Central memory CD8-positive, alpha-beta T cell (primary cell): ENCODE results near the gene MAGI1.

Experiments used
- ATAC-seq: fragments of 150-1000 bp; cut with Tn5 transposase; replicated peaks from 2 replicates; pipeline ENCODE4 v1.10.0; 2022; ENCODE audit warnings: mild to moderate bottlenecking, moderate FRiP score, moderate number of reproducible peaks; ENCODE audit not compliant: poor library complexity, severe bottlenecking; ENCODE audit errors: extremely low read depth
- DNase-seq, 2 donors: peaks; one replicate each; pipeline ENCODE4 v3.0.0; 2021; ENCODE audit warnings: low spot score in 2 of 2
- H3K27ac Mint-ChIP-seq: one replicate; pipeline ENCODE4 v1.8.0; 2022; ENCODE audit warnings: low read depth, mild to moderate bottlenecking, moderate library complexity, mixed read lengths
- H3K27me3 Mint-ChIP-seq: one replicate; pipeline ENCODE4 v1.8.0; 2022; ENCODE audit warnings: mixed read lengths
- H3K36me3 Mint-ChIP-seq: one replicate; pipeline ENCODE4 v1.8.0; 2022; ENCODE audit warnings: mild to moderate bottlenecking, moderate library complexity, mixed read lengths; ENCODE audit not compliant: insufficient read depth
- H3K4me1 Mint-ChIP-seq: one replicate; pipeline ENCODE4 v1.8.0; 2022; ENCODE audit warnings: mixed read lengths
- H3K4me3 Mint-ChIP-seq: one replicate; pipeline ENCODE4 v1.8.0; 2022; ENCODE audit warnings: mild to moderate bottlenecking, moderate library complexity, mixed read lengths
- H3K9me3 Mint-ChIP-seq: one replicate; pipeline ENCODE4 v1.8.0; 2022; ENCODE audit warnings: mixed read lengths

The MAGI1 gene

DNA sequence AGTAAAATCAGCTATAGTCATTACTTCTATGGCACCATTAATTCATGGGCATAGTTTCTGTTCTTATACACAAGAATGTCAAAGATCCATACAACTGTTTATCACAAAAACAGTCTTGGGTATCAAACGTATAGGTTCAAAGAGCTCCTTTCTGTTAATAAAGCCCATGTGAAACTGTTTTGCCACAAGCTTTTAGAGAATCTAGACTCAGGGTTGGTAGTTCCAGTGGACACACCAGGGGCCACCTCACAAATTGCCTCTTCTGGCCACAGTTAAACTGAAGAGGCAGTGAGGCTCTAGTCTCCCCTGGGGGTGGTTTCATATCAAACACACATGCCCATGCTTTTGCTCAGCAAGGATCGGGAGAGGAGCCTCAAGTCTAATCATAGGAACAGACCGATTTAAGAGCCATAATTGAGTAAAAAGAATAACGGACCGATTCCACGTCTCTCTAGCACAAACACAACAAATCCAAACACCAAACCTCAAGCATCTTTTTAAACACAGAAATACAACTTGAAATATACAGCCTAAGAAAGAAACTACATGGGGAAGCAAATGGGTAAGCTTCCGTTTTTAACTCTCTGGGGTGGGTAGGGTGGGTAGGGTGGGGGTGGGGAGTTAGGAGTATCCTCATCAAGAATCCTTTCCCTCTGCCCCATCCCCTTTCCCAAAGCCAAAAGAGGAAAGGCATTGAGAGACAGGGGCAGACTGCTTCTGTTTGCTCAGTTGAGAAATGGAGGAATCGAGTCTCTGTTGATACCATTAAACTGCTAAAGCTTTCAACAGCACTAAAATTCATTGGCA is 443.3 kb downstream of the MAGI1 start:
- Mint-ChIP-seq H3K4me3 (no peak overlapping the region), H3K27ac (no peak overlapping the region), H3K27me3 (peaks cover 10% of the 10 kb centered on the region), H3K36me3 (no peaks in the 10 kb centered on the region), H3K4me1 (no peaks in the 10 kb centered on the region), H3K9me3 (peaks cover 12% of the 10 kb centered on the region)
- DNase-seq (no peak), ATAC-seq (no peak)

DNA sequence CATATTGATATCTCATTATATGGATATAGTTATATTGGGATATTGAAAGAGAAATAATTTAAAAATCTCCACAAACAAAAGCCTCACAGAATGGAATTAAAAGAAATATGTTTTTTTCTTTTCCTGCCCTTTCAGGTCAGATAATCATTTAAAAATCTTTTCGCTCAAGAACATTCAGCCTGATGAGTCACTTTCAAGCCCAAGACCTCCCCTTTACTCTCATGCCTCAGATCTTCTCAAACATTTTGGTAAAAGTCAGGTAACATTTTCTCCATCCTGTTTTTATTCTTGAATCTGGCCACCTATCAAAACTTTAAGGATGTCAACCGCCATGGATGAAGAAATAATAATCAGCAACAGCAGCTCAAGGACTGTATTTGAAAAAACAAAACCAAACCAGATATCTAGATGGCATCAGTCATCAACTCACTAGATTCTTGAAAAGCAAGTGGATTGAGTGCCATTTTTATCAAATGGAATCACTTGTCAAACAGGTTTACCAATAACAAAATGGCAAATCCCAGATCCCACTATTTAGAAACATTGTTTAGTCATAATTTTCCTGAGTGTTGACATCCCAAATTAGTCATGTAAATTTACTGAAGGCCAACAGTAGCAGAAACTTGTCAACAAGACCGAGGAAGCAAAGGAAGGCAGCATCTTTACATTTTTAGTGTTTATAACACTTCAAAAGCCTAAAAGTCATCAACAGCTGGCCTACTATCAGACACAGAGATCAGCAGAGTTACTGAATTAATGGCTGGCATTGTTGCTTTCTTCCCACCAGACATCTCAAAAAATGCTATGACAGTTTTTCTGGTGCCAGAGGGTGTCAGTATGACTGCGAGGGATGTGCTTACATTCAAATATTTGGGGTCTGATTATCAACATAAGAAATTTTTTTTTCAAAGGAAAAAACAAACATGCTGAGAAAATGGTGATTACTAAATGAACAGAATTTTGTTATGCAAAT is 444.7 kb downstream of the MAGI1 start:
- Mint-ChIP-seq H3K4me1 (no peaks in the 10 kb centered on the region), H3K27ac (no peak overlapping the region), H3K9me3 (peaks cover 16% of the 10 kb centered on the region), H3K36me3 (no peaks in the 10 kb centered on the region), H3K27me3 (peaks cover 7% of the 10 kb centered on the region), H3K4me3 (no peak overlapping the region)
- ATAC-seq (no peak), DNase-seq (no peak)

- no peaks in the 10 kb centered on the region for H3K27me3 Mint-ChIP-seq
- H3K27ac Mint-ChIP-seq: no peak overlapping the region
- DNase-seq (no peak), ATAC-seq (no peak)
- peaks cover 12% of the 10 kb centered on the region for H3K9me3 Mint-ChIP-seq
- H3K4me3 Mint-ChIP-seq: no peak overlapping the region
- H3K4me1 Mint-ChIP-seq: no peaks in the 10 kb centered on the region
- no peaks in the 10 kb centered on the region for H3K36me3 Mint-ChIP-seq
Observed at GRCh38 chr3:65591313-65591712, 447.4 kb downstream of the MAGI1 start.

DNA sequence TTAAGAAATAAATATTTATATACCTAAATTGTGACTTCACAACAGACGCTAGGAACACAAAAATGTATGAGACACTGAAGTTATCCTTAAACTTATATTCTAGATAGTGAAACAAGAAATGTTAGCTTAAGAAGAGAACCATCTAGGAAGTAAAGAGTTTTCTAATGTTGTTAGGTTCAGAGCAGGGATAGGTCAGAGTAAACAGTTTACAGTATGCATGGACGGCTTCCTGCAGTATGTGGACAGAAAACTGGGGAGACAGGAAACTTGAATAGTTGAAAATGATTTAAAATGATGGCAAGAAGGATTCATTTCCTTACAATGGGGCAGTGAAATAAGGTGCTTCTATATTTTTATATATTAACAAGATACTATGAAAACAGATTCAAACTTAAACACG is 449.8 kb downstream of the MAGI1 start:
- DNase-seq: no peak
- Mint-ChIP-seq H3K27ac (no peak overlapping the region), H3K27me3 (no peaks in the 10 kb centered on the region), H3K4me1 (no peaks in the 10 kb centered on the region), H3K9me3 (peaks cover 6% of the 10 kb centered on the region), H3K4me3 (no peak overlapping the region), H3K36me3 (no peaks in the 10 kb centered on the region)
- ATAC-seq: no peak

DNA sequence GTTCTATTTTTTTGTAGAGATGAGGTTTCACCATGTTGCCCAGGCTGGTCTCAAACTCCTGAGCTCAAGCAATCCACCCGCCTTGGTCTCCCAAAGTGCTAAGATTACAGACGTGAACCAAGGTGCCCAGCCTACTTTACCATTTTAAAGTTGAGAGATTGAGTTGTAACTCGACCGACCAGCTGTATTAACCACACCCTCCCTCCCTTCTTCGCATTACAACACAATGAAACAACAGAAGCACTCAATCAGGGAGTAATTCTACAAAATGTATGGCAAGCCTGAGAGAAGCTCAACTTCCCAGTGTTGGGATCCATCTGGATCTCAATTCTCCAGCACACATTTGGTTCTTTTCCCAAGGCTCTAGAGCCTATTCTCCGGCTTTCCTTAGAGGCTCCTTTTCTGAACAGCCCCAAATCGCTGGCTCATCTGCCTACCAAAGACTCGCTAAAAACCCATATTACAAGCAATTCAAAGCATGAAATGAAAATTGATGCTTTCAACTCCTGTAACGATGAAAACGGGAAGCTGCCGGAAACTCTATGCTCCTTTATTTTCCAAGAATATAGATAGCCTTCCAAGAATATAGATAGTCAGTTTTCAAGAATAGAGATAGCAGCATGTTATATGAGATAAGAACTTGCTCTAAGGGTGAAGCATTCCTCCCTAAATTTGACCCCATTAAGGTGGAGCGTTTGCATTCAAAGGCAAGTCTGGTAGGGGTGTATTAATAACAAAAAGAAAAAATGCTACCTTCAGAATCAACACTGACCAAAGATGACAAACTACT is 450.9 kb downstream of the MAGI1 start:
- peaks cover 6% of the 10 kb centered on the region for H3K9me3 Mint-ChIP-seq
- no peak for ATAC-seq
- no peak overlapping the region for H3K4me3 Mint-ChIP-seq

GRCh38 chr3:65584913-65585312 is 453.8 kb downstream of the MAGI1 start:
- Mint-ChIP-seq H3K27ac (no peak overlapping the region), H3K36me3 (no peaks in the 10 kb centered on the region), H3K27me3 (no peaks in the 10 kb centered on the region), H3K9me3 (peaks cover 3% of the 10 kb centered on the region), H3K4me1 (no peaks in the 10 kb centered on the region), H3K4me3 (no peak overlapping the region)
- DNase-seq (no peak), ATAC-seq (no peak)

More for the DNA sequence above, 450.9 kb downstream of the MAGI1 start:
- no peak for DNase-seq
- Mint-ChIP-seq H3K36me3 (no peaks in the 10 kb centered on the region), H3K27me3 (no peaks in the 10 kb centered on the region), H3K4me1 (no peaks in the 10 kb centered on the region), H3K27ac (no peak overlapping the region)

- Mint-ChIP-seq H3K9me3 (no peaks in the 10 kb centered on the region), H3K4me1 (no peaks in the 10 kb centered on the region), H3K27ac (no peak overlapping the region), H3K36me3 (no peaks in the 10 kb centered on the region), H3K4me3 (no peak overlapping the region), H3K27me3 (no peaks in the 10 kb centered on the region)
- ATAC-seq (no peak), DNase-seq (no peak)
Observed at GRCh38 chr3:65584002-65584401, 454.7 kb downstream of the MAGI1 start.

GRCh38 chr3:65583188-65583587 is 455.5 kb downstream of the MAGI1 start:
- no peaks in the 10 kb centered on the region for H3K27me3 Mint-ChIP-seq
- H3K9me3 Mint-ChIP-seq: no peaks in the 10 kb centered on the region
- no peak overlapping the region for H3K27ac Mint-ChIP-seq

DNA sequence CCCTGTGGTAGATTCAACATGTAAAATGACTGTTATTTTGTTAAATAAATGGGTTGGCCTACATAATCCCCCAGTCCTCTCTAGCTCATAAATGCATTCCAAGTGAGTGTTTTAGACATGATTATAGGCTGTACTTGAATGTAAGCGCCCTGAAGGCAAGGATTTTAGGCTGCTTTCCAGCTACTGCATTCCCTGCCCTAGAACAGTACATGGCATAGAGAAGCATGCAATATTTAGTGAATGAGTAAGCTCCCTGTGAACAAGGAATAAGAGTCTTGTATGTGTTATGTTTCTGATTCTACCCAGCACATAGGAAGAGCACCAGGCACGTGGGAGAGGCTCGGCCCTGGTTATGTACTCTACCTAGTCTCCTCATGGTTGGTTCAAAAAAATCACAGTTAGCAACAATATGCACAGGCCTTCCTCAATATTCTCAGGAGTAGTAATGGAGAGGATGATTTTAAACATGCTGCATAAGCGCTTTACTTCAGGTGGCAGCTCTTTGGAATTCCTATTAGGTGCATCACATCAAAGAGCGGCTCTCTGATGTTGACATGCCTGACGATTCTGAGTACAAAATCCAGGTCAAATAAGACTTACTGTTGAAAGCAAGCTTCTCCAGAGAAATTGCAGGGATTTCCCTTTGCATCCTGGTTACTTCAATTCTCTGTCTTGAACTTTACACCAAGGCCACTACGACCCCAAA is 456.6 kb downstream of the MAGI1 start:
- DNase-seq (no peak), ATAC-seq (no peak)
- H3K27ac Mint-ChIP-seq: no peak overlapping the region
- H3K4me3 Mint-ChIP-seq: no peak overlapping the region
- peaks cover 5% of the 10 kb centered on the region for H3K9me3 Mint-ChIP-seq
- no peaks in the 10 kb centered on the region for H3K36me3 Mint-ChIP-seq
- no peaks in the 10 kb centered on the region for H3K27me3 Mint-ChIP-seq
- H3K4me1 Mint-ChIP-seq: no peaks in the 10 kb centered on the region

More at GRCh38 chr3:65583188-65583587, 455.5 kb downstream of the MAGI1 start:
- DNase-seq (no peak), ATAC-seq (no peak)
- Mint-ChIP-seq H3K36me3 (no peaks in the 10 kb centered on the region), H3K4me1 (no peaks in the 10 kb centered on the region), H3K4me3 (no peak overlapping the region)

GRCh38 chr3:65581313-65581712 is 457.4 kb downstream of the MAGI1 start:
- Mint-ChIP-seq H3K36me3 (no peaks in the 10 kb centered on the region), H3K4me1 (no peaks in the 10 kb centered on the region), H3K4me3 (no peak overlapping the region), H3K27ac (no peak overlapping the region), H3K27me3 (no peaks in the 10 kb centered on the region), H3K9me3 (peaks cover 5% of the 10 kb centered on the region)
- DNase-seq (no peak), ATAC-seq (no peak)

GRCh38 chr3:65578861-65579260 is 459.9 kb downstream of the MAGI1 start:
- Mint-ChIP-seq H3K36me3 (no peaks in the 10 kb centered on the region), H3K9me3 (peaks cover 5% of the 10 kb centered on the region), H3K27ac (no peak overlapping the region), H3K27me3 (no peaks in the 10 kb centered on the region), H3K4me3 (no peak overlapping the region), H3K4me1 (no peaks in the 10 kb centered on the region)
- DNase-seq (no peak), ATAC-seq (no peak)
